HG03520 (cell line): Measurements from ENCODE around the gene TMCO4.

Source experiments
- ATAC-seq: cut with Tn5 transposase; IDR thresholded peaks from one replicate; pipeline ENCODE4 v1.9.1; 2021; ENCODE audit warnings: mild to moderate bottlenecking, moderate library complexity; ENCODE audit not compliant: unreplicated experiment

The TMCO4 gene

GRCh38 chr1:19689085-19689757, 110.5 kb downstream of the TMCO4 start:
- no peak for ATAC-seq

- no peak for ATAC-seq
Measured at GRCh38 chr1:19688041-19688842, 111.5 kb downstream of the TMCO4 start.

DNA sequence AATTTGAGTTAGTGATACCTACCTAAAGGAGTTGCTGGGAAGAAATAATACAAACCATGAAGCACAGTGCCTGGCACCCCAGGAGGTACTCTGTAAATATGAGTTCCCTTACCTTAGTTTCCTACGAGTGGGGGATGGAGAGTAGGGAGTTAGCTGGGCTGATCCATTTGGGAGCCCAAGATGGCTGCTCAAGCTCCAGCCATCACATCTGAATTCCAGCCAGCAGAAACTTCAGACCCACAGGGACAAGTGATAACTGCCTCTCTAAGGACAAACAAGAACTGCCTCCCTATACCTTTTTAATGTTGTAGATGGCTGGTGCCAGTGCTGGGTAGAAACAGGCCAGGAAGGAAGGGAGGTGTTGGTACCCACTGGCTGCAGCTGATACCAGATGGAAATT, 112.3 kb downstream of the TMCO4 start:
- no peak for ATAC-seq

GRCh38 chr1:19685994-19686393, 113.7 kb downstream of the TMCO4 start:
- no peak for ATAC-seq

DNA sequence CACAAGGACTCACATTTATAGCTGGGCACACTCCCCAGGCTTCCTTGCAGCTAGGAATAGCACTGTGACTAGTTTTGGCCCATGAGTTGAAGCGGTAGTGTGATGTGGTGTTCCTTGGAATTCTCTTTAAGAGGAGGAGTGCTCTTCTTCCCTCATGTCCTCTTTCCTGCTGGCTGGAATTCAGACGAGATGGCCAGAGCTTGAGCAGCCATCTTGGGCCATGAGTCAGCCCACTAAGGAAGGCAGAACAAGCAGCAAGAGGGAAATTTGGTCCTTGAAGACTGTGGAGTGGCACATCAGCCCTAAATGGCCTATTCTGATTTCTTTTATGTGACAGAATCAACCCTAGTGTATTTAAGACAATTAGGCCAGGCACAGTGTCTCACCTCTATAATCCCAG, 115.0 kb downstream of the TMCO4 start:
- no peak for ATAC-seq

DNA sequence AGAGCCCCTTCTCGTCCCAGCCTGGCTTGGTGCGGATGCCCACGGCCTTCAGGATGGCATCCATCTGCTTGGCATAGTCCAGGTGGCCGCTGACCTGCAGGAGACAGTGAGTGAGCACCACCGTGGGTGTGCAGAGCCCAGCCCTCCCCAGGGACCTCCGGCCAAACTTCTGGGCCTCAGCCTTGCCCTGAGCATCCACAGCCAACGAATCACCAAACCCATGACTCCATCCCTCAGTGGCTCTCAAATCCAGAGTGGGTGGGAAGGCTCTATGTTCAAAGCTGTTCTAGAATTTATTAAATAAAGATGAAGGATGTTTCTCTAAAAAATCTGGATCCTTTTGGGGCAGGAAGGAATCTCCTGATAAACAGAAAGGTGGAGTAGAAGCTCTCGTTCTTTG, 116.4 kb downstream of the TMCO4 start:
- no peak for ATAC-seq

GRCh38 chr1:19682901-19683300, 116.8 kb downstream of the TMCO4 start:
- no peak for ATAC-seq

DNA sequence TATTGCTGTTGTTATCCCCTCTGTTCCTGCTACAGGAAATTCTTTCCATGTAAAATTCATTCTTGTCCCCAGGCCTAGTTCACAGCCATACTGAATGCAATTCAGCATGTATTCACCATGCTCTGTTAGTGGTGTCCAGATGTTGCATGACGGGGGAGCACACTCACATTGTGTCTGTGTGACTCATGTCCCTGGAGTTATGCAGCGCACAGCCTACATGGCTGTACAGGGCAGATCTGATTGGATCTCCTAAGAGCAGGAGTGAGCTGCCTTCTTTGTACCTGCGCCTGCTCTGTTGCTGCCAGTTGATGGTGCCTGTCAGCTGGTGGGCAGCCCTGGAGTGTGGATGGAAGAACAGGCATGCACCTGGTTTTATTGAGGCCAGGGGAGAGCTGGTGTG, 117.5 kb downstream of the TMCO4 start:
- no peak for ATAC-seq

GRCh38 chr1:19680644-19681043, 119.1 kb downstream of the TMCO4 start:
- no peak for ATAC-seq

DNA sequence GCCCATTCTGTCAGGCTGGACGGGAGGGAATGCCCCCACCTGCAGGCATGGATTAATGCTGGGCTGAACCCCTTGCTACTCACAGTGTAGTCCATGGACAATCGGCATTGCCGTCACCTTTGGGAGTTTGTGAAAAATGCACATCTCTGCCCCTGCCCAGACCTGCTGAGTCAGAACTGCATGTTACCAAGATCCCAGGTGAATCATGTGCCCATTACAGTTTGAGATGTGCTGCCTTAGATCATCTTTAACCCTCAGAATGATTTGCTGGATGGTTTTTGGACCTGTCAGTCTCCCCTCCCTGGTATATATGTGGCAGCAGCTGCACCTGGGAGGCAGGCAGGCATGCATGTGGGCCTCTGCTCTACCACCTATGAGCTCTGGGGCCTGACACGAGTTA, 120.0 kb downstream of the TMCO4 start:
- ATAC-seq: no peak

GRCh38 chr1:19678931-19679453, 120.7 kb downstream of the TMCO4 start:
- no peak for ATAC-seq

- ATAC-seq: no peak
Measured at GRCh38 chr1:19678493-19678892, 121.2 kb downstream of the TMCO4 start.

DNA sequence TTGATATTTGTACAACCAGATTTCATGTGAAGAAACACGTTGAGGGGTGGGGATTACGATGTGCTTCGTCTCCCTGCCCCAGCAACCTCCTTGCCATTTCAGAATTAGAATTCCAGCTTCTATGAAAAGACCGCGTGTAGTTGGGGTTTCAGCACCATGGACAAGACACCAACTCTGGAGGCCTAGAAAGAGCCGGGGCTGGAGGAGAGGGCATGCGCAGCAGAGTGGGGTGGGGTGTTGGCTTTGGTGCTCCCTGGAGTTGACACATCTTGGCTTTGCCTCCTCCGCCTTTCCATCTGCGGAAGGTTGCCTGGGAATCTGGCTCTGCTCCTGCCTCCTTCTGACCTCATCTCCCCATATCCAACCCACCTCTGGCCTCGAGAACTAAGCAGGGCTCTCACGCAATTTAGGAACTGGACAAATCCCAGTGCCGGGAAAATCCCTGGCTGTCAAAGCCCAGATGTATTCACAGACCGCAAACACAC, 123.2 kb downstream of the TMCO4 start:
- ATAC-seq: no peak

GRCh38 chr1:19675797-19676196, 123.9 kb downstream of the TMCO4 start:
- ATAC-seq: no peak

GRCh38 chr1:19672237-19672636, 127.5 kb downstream of the TMCO4 start:
- ATAC-seq: no peak

DNA sequence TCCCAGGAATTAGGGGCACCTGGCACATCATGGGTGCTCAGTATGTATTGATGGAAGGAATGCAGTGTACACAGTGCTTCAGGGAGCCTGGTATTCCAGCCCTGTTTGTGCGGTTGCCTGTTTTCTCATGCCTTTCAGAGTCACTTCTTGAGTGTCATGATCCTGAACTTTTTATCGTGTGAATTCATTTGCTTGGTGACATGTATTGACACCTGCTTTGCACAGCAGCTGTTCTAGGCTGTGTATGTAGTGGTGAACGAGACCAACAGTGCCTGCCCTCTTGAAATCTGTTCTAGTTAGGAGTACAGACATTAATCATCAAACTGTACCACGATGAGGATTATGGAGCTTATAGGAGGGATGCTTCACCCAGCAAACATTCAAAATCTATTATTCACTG, 128.9 kb downstream of the TMCO4 start:
- no peak for ATAC-seq

DNA sequence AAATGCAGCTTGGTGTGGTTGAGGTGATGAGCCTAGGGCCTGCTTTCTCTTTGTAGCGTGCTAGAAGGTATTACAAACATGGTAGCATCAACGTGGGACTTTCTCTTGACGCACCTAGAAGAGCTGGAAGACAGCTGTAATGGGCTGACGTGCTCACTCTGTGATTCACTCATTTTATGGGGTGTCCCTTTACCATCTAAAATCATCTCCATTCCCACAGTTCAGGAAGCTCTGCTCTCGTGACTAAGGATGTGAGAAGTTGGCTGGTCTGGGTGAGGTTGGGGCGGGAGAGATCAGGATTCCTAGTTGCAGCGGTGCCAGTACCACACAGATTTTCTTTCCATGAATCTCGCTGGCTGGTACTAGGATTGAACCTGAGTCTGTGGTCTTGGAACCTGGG, 130.8 kb downstream of the TMCO4 start:
- no peak for ATAC-seq

- ATAC-seq: no peak
Measured at GRCh38 chr1:19665496-19666465, 133.9 kb downstream of the TMCO4 start.

GRCh38 chr1:19665186-19665495, 134.6 kb downstream of the TMCO4 start:
- no peak for ATAC-seq

DNA sequence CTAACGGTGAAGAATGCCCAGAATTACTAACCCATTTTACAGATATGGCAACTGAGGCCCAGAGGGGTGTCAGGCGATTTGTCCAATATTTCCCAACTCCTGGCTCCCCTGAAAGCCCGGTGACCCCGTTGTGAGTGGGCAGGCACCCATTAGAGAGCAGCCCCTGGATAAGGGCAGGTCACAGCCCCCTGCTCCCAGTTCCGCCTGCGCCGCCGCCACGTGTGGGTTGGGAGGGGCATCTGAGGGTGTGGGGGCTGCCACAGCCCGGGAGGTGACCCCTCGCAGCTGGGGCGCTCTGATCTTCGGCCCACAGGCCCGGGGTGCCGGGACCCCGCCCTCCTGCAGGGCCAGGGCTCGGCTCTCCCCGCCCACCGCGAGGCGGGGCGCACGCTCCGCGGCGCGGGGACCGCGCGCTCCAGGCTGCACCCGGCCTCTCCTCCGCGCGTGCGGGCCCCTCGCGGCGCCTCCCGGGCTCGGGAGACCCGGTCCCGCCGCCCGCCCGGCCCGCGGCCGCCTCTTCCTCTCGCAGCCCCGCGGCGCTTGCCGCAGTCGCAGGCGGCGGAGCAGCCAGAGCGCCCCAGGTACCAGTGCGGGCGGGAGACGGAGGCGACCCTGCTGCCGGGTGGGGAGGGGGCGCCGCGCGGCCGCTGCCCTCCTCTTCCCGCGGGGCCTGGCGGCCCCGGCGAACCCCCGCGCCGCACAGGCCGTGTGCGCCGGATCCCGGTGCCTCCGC, 135.1 kb downstream of the TMCO4 start, which contains the start of gene HTR6:
Gene HTR6 (plus strand): TSS at position 423 of the 733 bp plus-strand sequence. CDS start 879 bp downstream, outside the sequence.
- ATAC-seq: no peak
